Measurements from ENCODE around the gene EVI2B. TPM values are rescaled to one million over a fixed set of nuclear protein-coding genes. Genes with fewer than 3 reads are reported as not detected.
"Not testable (repeated sequence)": the region's sequence is repeated elsewhere in the genome, so short reads cannot be mapped to it uniquely, and the experiment has no call there.

Gene EVI2B
- total RNA-seq, 1 experiment from 2014 or later: not detected

- BruUV-seq (replicated peaks): no TSS peak
- H3K9me3 Mint-ChIP-seq (ENCODE audit: low read depth, unreplicated experiment): no peaks in the 10 kb centered on the region
- no peaks in the 10 kb centered on the region for H3K4me1 Mint-ChIP-seq (ENCODE audit: low read depth, unreplicated experiment)
- H3K27me3 Mint-ChIP-seq (ENCODE audit: unreplicated experiment): no peaks in the 10 kb centered on the region
- H3K36me3 Mint-ChIP-seq (ENCODE audit: insufficient read depth, unreplicated experiment): no peaks in the 10 kb centered on the region
- intact Hi-C loops (cut with micrococcal nuclease; ENCODE audit: unreplicated experiment): no loop called here
- H3K4me3 Mint-ChIP-seq (ENCODE audit: low read depth, unreplicated experiment): no peak overlapping the region
- H3K27ac Mint-ChIP-seq (ENCODE audit: unreplicated experiment): no peak overlapping the region
- TF ChIP-seq, protein P1, sequence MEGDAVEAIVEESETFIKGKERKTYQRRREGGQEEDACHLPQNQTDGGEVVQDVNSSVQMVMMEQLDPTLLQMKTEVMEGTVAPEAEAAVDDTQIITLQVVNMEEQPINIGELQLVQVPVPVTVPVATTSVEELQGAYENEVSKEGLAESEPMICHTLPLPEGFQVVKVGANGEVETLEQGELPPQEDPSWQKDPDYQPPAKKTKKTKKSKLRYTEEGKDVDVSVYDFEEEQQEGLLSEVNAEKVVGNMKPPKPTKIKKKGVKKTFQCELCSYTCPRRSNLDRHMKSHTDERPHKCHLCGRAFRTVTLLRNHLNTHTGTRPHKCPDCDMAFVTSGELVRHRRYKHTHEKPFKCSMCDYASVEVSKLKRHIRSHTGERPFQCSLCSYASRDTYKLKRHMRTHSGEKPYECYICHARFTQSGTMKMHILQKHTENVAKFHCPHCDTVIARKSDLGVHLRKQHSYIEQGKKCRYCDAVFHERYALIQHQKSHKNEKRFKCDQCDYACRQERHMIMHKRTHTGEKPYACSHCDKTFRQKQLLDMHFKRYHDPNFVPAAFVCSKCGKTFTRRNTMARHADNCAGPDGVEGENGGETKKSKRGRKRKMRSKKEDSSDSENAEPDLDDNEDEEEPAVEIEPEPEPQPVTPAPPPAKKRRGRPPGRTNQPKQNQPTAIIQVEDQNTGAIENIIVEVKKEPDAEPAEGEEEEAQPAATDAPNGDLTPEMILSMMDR (IDR thresholded peaks at IDR 0.05; ENCODE audit: unreplicated experiment): no peak
- CTCF ChIA-PET: interaction anchor here (1.1 kb wide), 1 partner anchor 45 kb away, joined by 3 read pairs; no protein-coding TSS in a partner anchor
- no peak for DNase-seq
These were observed 19.6 kb downstream of the EVI2B start for GRCh38 chr17:31294231-31294630.

DNA sequence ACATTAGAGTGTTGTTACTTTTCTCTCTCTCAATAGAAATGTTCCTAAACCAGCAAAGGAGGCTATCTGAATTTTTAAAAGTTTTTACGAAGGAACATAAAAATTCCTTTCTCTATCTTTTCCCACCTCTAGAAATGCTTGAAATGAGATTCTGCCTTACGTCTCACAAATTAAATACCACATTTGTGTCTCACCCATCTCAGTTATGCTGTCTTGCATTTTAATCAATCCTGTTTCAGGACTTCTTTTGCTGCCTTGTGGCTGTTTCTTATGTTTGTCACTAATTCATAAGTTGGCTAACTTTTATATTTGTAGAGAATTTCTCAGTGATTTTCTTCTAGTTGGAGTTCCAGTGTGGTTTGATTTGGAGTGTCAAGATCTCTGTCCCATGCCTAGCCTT is 20.3 kb downstream of the EVI2B start:
- Mint-ChIP-seq H3K4me1 (ENCODE audit: low read depth, unreplicated experiment) (no peaks in the 10 kb centered on the region), H3K36me3 (ENCODE audit: insufficient read depth, unreplicated experiment) (no peaks in the 10 kb centered on the region), H3K27me3 (ENCODE audit: unreplicated experiment) (no peaks in the 10 kb centered on the region), H3K27ac (ENCODE audit: unreplicated experiment) (no peak overlapping the region), H3K9me3 (ENCODE audit: low read depth, unreplicated experiment) (no peaks in the 10 kb centered on the region), H3K4me3 (ENCODE audit: low read depth, unreplicated experiment) (no peak overlapping the region)
- CTCF ChIA-PET: no interaction called here
- TF ChIP-seq, protein P1 (IDR thresholded peaks at IDR 0.05; ENCODE audit: unreplicated experiment): no peak
- intact Hi-C loops (cut with micrococcal nuclease; ENCODE audit: unreplicated experiment): no loop called here
- no peak for DNase-seq
- BruUV-seq (replicated peaks): no TSS peak

DNA sequence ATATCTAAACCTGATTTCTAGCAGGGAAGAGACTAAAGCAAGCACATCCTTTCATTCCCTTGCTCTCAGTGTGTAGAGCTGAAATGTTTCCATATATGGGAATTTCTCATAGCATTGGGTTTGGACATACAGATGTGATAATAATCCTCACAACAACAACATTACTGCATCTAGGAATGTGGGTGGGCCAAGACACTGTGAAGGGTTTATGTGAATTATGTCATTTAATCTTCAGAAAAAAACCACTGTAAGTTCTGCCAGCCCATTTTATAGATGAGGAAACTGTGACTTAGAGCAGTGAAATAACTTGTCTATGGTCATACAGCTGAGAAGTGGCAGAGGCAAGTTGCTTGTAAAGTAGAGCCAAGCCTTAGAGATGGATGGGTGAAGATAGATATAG is 22.0 kb downstream of the EVI2B start:
- Mint-ChIP-seq H3K36me3 (ENCODE audit: insufficient read depth, unreplicated experiment) (no peaks in the 10 kb centered on the region), H3K27me3 (ENCODE audit: unreplicated experiment) (no peaks in the 10 kb centered on the region), H3K4me3 (ENCODE audit: low read depth, unreplicated experiment) (no peak overlapping the region), H3K9me3 (ENCODE audit: low read depth, unreplicated experiment) (no peaks in the 10 kb centered on the region), H3K27ac (ENCODE audit: unreplicated experiment) (no peak overlapping the region), H3K4me1 (ENCODE audit: low read depth, unreplicated experiment) (no peaks in the 10 kb centered on the region)
- no TSS peak for BruUV-seq (replicated peaks)
- CTCF ChIA-PET: no interaction called here
- DNase-seq: no peak
- TF ChIP-seq, protein P1 (IDR thresholded peaks at IDR 0.05; ENCODE audit: unreplicated experiment): no peak
- intact Hi-C loops (cut with micrococcal nuclease; ENCODE audit: unreplicated experiment): no loop called here

DNA sequence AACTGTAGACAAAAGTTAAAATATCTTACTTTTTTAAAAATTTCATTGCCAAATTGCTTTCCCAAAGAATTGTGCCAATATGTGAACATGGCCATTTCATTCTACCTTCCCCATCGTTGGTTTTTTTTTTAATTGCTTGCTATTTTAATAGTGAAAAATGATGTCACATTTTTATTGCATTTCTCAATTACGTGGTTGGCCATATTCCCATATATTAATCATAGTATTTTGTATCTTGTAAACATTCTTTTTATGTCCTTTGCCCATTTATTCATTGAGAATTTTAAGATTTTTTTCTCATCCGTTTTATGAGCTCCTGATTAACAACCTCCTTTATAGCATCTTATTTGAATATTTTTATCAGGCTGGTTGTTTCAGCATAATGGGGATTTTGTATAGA is 24.1 kb downstream of the EVI2B start:
- intact Hi-C loops (cut with micrococcal nuclease; ENCODE audit: unreplicated experiment): no loop called here
- Mint-ChIP-seq H3K9me3 (ENCODE audit: low read depth, unreplicated experiment) (no peaks in the 10 kb centered on the region), H3K4me3 (ENCODE audit: low read depth, unreplicated experiment) (no peak overlapping the region), H3K27ac (ENCODE audit: unreplicated experiment) (peak overlapping the region; percentile 15), H3K4me1 (ENCODE audit: low read depth, unreplicated experiment) (no peaks in the 10 kb centered on the region), H3K36me3 (ENCODE audit: insufficient read depth, unreplicated experiment) (no peaks in the 10 kb centered on the region), H3K27me3 (ENCODE audit: unreplicated experiment) (no peaks in the 10 kb centered on the region)
- TF ChIP-seq, protein P1 (IDR thresholded peaks at IDR 0.05; ENCODE audit: unreplicated experiment): no peak
- CTCF ChIA-PET: no interaction called here
- DNase-seq: no peak
- no TSS peak for BruUV-seq (replicated peaks)

GRCh38 chr17:31287932-31288331 is 25.9 kb downstream of the EVI2B start:
- H3K4me3 Mint-ChIP-seq (ENCODE audit: low read depth, unreplicated experiment); intact Hi-C loops (cut with micrococcal nuclease; ENCODE audit: unreplicated experiment); DNase-seq; BruUV-seq (replicated peaks); H3K4me1 Mint-ChIP-seq (ENCODE audit: low read depth, unreplicated experiment); H3K27ac Mint-ChIP-seq (ENCODE audit: unreplicated experiment); H3K27me3 Mint-ChIP-seq (ENCODE audit: unreplicated experiment); H3K9me3 Mint-ChIP-seq (ENCODE audit: low read depth, unreplicated experiment); CTCF ChIA-PET; H3K36me3 Mint-ChIP-seq (ENCODE audit: insufficient read depth, unreplicated experiment): not testable (repeated sequence)
